CD4-positive, alpha-beta T cell treated with Interleukin-6 for 4 hours (primary cell): ENCODE data around the gene ENPP6.

Experiments used
- DNase-seq: peaks from one replicate; pipeline ENCODE4 v3.0.0-alpha.2; 2020; ENCODE audit warnings: mixed read lengths

Gene ENPP6

DNA sequence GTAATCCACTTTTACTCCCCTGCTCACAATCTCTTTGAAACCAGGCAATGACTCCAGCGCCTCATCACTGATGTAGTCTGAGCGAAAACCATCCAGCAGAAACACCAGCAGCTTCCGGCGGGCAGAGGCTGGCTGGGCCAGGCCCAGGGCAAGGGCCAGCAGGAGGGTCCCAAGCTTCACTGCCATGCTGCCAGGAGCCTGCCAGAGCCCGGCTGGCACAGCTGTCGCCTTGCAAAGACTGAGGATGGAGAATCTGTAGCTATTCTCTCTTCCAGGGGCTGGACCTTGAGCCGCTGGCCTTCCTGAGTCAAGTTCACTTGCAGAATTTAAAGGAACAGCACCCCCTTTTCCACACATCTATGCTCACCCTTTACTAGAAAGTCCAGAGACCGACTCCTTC lies at the start of gene ENPP6:
Gene ENPP6, minus strand, starts transcription at position 240 of the 400 bp plus-strand sequence. Its CDS starts 54 bp downstream, at position 186.
- no peak for DNase-seq

- no peak for DNase-seq
Observed at GRCh38 chr4:184267206-184267608, 49.5 kb upstream of the ENPP6 start.

GRCh38 chr4:184265546-184266351 lies 48.1 kb upstream of the ENPP6 start:
- no peak for DNase-seq

DNA sequence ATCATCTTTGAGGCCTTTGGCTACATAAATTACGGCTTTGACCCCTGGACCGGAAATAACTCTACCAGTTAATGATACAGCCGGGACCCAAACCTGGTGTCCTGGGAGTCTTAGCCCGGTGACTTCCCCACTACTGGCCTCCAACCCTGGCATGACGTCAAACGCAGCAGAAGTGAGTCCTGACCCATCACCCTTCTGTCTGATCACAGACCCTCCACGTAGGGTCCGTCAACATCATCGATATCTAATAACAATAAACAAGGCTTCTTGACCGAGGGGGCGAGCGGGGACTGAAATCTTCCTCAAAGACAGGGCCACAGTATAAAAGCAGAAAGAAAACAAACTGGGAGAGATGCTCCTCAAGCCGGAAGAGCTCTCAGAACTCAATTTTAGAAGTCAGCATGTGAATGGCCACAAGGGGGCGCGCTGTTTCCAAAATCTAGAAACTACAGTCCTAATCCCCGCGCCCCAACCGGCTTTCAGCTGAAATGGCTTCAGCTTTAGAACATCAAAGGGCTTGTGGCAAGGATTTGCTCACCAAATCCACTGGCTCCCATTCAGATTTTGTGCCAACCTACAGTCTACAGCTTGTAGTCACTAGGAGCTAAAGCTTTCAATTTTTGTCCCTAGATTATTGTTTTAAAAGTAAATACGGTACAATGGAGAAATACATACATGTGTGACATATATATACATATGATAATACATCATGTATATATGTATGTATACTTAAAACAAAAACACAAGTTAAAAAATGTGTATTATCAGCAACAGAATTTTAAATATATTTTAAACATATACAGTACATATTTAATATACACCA lies 46.4 kb upstream of the ENPP6 start:
- DNase-seq: peak; percentile 98

DNA sequence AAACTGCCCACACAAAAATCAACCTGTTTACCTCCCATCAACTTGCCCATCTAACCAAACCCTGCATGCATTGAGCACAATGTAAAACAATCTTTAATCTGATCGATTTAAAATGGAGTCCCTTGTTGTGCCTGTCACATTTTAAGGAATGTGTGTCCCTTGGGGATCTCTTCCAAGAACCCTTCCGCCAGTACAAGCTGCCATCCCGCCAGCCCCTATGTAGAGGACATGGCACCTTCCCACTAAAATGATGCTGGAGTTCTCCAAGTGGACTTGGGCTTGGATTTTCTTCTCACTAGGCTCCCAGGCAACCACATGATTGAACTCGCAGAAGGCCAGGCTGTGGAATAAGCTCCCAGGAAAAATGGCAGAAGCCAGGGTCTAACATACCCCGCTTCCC lies 45.8 kb upstream of the ENPP6 start:
- DNase-seq: no peak

GRCh38 chr4:184262901-184263300 lies 45.2 kb upstream of the ENPP6 start:
- DNase-seq: no peak

GRCh38 chr4:184261246-184261645 lies 43.6 kb upstream of the ENPP6 start:
- DNase-seq: no peak

DNA sequence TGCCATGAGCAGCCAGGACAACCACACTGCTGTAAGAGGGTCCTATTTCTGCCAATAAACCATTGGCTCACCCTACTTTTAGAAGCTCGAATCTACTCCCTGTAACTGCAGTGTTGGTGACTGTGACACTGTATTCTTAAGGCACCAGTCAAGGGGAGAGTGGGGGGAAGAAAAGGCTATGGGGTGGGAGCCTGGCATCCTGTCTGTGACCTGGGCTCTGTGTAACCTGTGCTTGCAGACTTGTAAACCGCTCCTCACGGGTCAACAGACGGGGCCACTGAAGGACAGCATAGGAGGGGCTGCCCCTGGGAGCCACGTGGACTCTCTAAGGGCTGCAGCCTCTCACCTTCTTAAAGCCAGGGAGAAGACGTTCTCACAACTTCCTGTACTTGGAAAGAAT lies 42.2 kb upstream of the ENPP6 start:
- DNase-seq: no peak

DNA sequence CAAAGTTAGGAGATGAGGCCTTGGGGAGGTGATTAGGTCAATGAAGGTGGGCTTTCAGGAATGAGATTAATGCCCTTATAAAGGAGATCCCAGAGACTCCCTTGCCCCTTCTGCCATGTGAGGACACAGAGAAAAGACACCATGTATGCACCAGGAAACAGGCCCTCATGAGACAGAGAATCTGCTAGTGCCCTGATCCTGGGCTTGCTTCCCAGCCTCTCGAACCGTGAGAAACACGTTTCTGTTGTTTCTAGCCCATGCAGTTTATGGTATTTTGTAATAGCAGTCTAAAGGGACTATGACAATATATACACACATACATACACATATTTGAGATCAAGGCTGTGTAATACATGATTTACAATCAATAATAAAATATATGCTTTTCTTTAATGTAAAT lies 41.4 kb upstream of the ENPP6 start:
- no peak for DNase-seq

DNA sequence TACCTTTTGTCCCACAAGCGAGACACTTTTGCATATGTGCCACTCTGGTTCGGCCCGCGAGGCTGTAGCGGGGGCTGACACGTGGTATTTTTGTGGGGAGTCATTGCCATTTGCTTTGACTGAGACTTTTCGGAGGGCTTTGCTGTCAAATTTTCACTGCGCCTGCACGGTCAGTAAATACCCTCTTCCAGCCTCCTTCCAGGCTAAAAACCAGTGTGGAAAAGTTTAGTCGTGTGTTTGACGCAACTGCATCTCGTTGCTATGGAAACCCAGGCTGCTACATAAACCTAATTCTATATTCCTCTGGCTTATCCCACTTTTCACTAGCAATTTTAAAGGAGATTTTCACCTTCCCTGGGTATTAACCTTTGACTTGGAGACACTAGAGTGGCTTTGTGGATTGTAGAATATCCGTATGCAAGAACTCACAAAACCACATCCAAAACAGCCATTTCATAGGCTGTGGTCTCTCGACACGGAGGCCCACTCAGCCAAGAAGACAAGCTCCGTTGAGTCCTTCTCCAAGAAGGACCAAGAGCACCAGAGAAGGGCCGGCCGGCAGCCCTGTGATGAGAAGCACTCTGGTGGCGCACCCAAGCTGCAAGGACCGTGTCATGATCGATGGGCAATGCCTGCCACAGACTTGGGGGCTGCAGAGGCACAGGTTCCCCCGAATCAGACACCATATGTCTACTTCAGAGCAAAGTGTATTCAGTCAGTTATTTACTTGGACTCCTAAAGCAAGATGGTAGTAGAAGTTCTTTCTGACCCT lies 38.4 kb upstream of the ENPP6 start:
- DNase-seq: no peak

DNA sequence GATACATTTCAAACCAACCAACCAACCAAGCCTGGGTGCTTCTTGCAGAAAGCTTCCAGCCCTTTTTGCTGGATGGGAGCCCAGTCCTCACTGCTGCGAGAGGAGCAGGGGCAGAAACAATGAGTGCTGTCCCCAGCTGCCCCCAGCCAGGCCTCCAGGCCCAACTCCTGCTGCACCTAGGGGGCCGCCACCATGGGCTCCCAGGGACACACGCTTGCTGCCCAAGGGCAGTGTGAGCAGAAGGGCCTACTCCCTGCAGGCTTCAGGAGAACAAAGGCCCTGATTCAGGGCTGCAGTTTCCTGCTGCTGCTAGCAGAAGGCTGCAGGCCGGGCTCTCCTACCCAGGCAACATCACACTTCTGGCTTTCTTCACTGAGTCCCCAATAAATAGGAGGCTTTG lies 37.7 kb upstream of the ENPP6 start:
- DNase-seq: no peak

DNA sequence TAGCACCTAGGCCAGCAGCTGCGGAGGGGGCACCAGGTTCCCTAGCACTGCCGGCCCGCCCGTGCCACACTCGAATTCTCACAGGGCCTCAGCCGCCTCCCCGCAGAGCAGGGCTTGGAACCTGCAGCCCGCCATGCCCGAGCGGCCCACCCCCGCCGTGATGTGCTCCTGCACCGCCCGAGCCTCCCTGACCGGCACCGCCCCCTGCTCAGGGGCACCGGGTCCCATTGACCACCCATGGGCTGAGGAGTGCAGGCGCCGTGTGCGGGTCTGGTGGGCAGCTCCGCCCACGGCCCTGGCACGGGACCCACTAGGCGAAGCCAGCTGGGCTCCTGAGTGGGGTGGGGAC lies 35.4 kb upstream of the ENPP6 start:
- no peak for DNase-seq

- DNase-seq: no peak
Observed at GRCh38 chr4:184252136-184253071, 34.7 kb upstream of the ENPP6 start.

GRCh38 chr4:184251670-184251980 lies 34.0 kb upstream of the ENPP6 start:
- DNase-seq: no peak

- DNase-seq: peak; percentile 13
Observed at GRCh38 chr4:184250795-184251669, 33.4 kb upstream of the ENPP6 start.

- DNase-seq: no peak
Observed at GRCh38 chr4:184248216-184248615, 30.5 kb upstream of the ENPP6 start.

- no peak for DNase-seq
Observed at GRCh38 chr4:184247421-184247820, 29.7 kb upstream of the ENPP6 start.

- no peak for DNase-seq
Observed at GRCh38 chr4:184246426-184246825, 28.8 kb upstream of the ENPP6 start.

DNA sequence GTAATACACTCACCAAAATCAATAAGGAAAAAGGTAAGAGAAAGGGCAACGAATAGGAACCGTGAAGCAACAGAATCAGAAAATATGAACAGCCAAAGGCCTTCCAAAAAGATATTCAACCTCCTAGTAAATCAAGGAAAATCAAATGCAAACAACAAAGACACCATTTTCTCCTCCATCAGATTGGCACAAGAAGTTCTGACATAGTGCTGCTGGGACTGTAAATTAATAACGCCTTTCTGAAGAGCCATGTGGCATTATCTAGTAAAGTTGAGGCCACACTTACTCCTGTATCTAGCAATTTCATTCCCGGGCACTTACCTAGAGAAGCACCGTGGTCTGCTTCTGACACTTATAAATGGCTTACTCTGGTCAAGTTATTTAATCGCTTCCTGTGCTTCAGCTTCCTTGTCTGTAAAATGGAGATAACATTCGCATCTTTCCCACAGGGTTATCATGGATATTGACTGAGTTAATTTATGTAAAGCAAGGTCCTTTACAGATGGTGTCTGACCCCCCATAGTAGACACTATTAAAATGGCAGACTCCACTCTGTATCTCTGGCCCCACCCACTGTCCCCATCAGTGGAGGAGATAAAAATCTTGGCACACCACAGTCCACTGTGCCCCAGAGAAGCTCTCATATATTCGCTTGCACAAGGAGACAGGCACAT lies 20.5 kb upstream of the ENPP6 start:
- DNase-seq: no peak

- DNase-seq: peak; percentile 45
Observed at GRCh38 chr4:184237612-184238011, 19.9 kb upstream of the ENPP6 start.

DNA sequence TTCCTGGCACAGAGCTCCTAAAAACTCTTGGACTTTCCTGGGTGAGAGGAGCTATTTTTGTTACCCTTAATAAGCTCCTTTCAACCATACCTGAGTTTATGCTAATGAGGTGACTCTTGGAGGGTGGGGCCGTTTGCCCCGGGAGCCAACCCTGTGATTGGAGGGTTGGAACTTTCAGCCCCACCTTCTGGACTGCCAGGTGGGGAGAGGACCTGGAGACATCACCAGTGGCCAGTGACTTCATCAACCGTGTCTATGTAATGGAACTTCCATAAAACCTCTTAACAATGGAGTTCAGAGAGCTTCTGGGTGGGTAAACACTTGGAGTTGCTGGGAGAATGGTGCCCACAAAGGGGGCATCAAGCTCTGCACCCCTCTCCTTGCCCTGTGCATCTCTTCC lies 17.9 kb upstream of the ENPP6 start:
- DNase-seq: no peak
